RWPE2 (cell line): ENCODE results near the gene GPHA2.

Experiments used
- ATAC-seq: fragments of 200-7000 bp; cut with Tn5 transposase; 3 replicates; pipeline ENCODE4 v1.9.1; 2021; ENCODE audit warnings: low read depth
- DNase-seq: peaks from one replicate; pipeline ENCODE4 v3.0.0-alpha.2; 2020; ENCODE audit warnings: low spot score
- H3K27ac ChIP-seq: fragments of 450-650 bp; 2 replicates; pipeline ENCODE4 v1.5.1; 2017; ENCODE audit warnings: mild to moderate bottlenecking; ENCODE audit not compliant: poor library complexity, severe bottlenecking
- H3K27me3 ChIP-seq: fragments of 250-450 bp; sonication (Bioruptor Pico); 2 replicates; pipeline ENCODE4 v1.5.1; 2021; ENCODE audit warnings: mild to moderate bottlenecking, moderate library complexity; ENCODE audit not compliant: insufficient read depth, poor library complexity, severe bottlenecking
- H3K36me3 ChIP-seq: fragments of 250-450 bp; sonication (Bioruptor Pico); 2 replicates; pipeline ENCODE4 v1.5.1; 2020; ENCODE audit warnings: low read depth, mild to moderate bottlenecking, moderate library complexity
- H3K4me1 ChIP-seq: fragments of 250-450 bp; sonication (Bioruptor Pico); 2 replicates; pipeline ENCODE4 v1.5.1; 2021; ENCODE audit warnings: mild to moderate bottlenecking, moderate library complexity; ENCODE audit not compliant: insufficient read depth, poor library complexity, severe bottlenecking
- H3K4me3 ChIP-seq: fragments of 250-450 bp; sonication (Bioruptor Pico); 2 replicates; pipeline ENCODE4 v1.5.1; 2021; ENCODE audit warnings: mild to moderate bottlenecking, moderate library complexity; ENCODE audit not compliant: severe bottlenecking
- H3K9me3 ChIP-seq: fragments of 250-450 bp; sonication (Bioruptor Pico); 2 replicates; pipeline ENCODE4 v1.5.1; 2021; ENCODE audit warnings: mild to moderate bottlenecking, moderate library complexity; ENCODE audit not compliant: severe bottlenecking
- CTCF ChIP-seq: fragments of 450-650 bp; IDR thresholded peaks from one replicate; pipeline ENCODE4 v1.5.1; 2017; ENCODE audit warnings: mild to moderate bottlenecking, moderate library complexity; ENCODE audit not compliant: poor library complexity, severe bottlenecking

Gene GPHA2

GRCh38 chr11:64959498-64959897 is 23.8 kb upstream of the GPHA2 start:
- Histone ChIP-seq H3K36me3 (no peaks in the 10 kb centered on the region), H3K27me3 (no peaks in the 10 kb centered on the region), H3K4me1 (peaks cover 6% of the 10 kb centered on the region), H3K4me3 (no peak overlapping the region), H3K9me3 (no peaks in the 10 kb centered on the region), H3K27ac (no peak overlapping the region)
- no peak for TF ChIP-seq CTCF
- no peak for DNase-seq
- no peak for ATAC-seq

- H3K4me3 ChIP-seq: no peak overlapping the region
- no peaks in the 10 kb centered on the region for H3K9me3 ChIP-seq
- H3K36me3 ChIP-seq: no peaks in the 10 kb centered on the region
- TF ChIP-seq CTCF: no peak
- H3K27ac ChIP-seq: no peak overlapping the region
- no peak for DNase-seq
- H3K27me3 ChIP-seq: no peaks in the 10 kb centered on the region
- ATAC-seq: no peak
- peaks cover under 1% of the 10 kb centered on the region for H3K4me1 ChIP-seq
Measured at GRCh38 chr11:64954201-64954600, 18.5 kb upstream of the GPHA2 start.

GRCh38 chr11:64951529-64951928 is 15.8 kb upstream of the GPHA2 start:
- no peak overlapping the region for H3K4me3 ChIP-seq
- H3K36me3 ChIP-seq: no peaks in the 10 kb centered on the region
- H3K4me1 ChIP-seq: no peaks in the 10 kb centered on the region
- no peak overlapping the region for H3K27ac ChIP-seq
- ATAC-seq (no peak), DNase-seq (no peak)
- no peaks in the 10 kb centered on the region for H3K27me3 ChIP-seq
- H3K9me3 ChIP-seq: no peaks in the 10 kb centered on the region
- no peak for TF ChIP-seq CTCF

- H3K4me1 ChIP-seq: no peaks in the 10 kb centered on the region
- TF ChIP-seq CTCF: no peak
- H3K9me3 ChIP-seq: no peaks in the 10 kb centered on the region
- ATAC-seq (no peak), DNase-seq (no peak)
- H3K27ac ChIP-seq: no peak overlapping the region
- no peak overlapping the region for H3K4me3 ChIP-seq
- H3K27me3 ChIP-seq: no peaks in the 10 kb centered on the region
- no peaks in the 10 kb centered on the region for H3K36me3 ChIP-seq
Measured at GRCh38 chr11:64947208-64947814, 11.6 kb upstream of the GPHA2 start.

- TF ChIP-seq CTCF: no peak
- Histone ChIP-seq H3K27me3 (no peaks in the 10 kb centered on the region), H3K9me3 (no peaks in the 10 kb centered on the region), H3K27ac (no peak overlapping the region), H3K36me3 (peaks cover 16% of the 10 kb centered on the region), H3K4me1 (no peaks in the 10 kb centered on the region), H3K4me3 (no peak overlapping the region)
- DNase-seq (no peak), ATAC-seq (no peak)
Measured at GRCh38 chr11:64936539-64936938, 846 bp upstream of the GPHA2 start.
